Suprapubic skin (tissue), 3 donors: Measurements from ENCODE around the gene FBLN1.

Experiments
- CTCF ChIP-seq, 2 donors: fragments of 200-600 bp in 1 of 2; fragments of 450-650 bp in 1 of 2; sonication (generic) in 1 of 2; IDR thresholded peaks; one replicate each; pipeline ENCODE4 v1.5.1; 2016 to 2019; ENCODE audit warnings: antibody characterized with exemption in 2 of 2, mild to moderate bottlenecking in 1 of 2, moderate library complexity in 1 of 2
- POLR2A ChIP-seq, 2 donors: fragments of 450-650 bp; IDR thresholded peaks; one replicate each; pipeline ENCODE4 v1.6.1; 2017; ENCODE audit warnings: antibody characterized with exemption in 2 of 2, mild to moderate bottlenecking in 2 of 2, moderate library complexity in 2 of 2

GRCh38 chr22:45650721-45651120 is 148.0 kb downstream of the FBLN1 start:
- TF ChIP-seq CTCF (IDR thresholded peaks at IDR 0.05) (no peak), POLR2A (IDR thresholded peaks at IDR 0.05) (no peak)
